ENCODE measurements around the gene CC2D1A. TPM values are rescaled to one million over a fixed set of nuclear protein-coding genes. Genes with fewer than 3 reads are reported as not detected.

Gene CC2D1A
- total and polyA plus RNA-seq, 2 experiments from 2014 or later = 23.1 to 39.7 TPM

- Histone ChIP-seq H3K4me1 (ENCODE audit: insufficient read depth) (peaks cover 10% of the 10 kb centered on the region), H3K36me3 (ENCODE audit: insufficient read depth) (no peaks in the 10 kb centered on the region), H3K27me3 (ENCODE audit: insufficient read depth) (peaks cover 21% of the 10 kb centered on the region), H3K79me2 (replicated peaks; ENCODE audit: insufficient read depth) (no peaks in the 10 kb centered on the region), H3K4me3 (no peak overlapping the region), H3K9me2 (ENCODE audit: insufficient read depth) (no peaks in the 10 kb centered on the region), H3F3A (replicated peaks; ENCODE audit: low read depth) (peaks cover 18% of the 10 kb centered on the region), H2AFZ (no peak overlapping the region), H3K27ac (ENCODE audit: low read depth) (no peak overlapping the region), H4K20me1 (replicated peaks; ENCODE audit: insufficient read depth) (no peaks in the 10 kb centered on the region), H3K4me2 (no peak overlapping the region)
- no peak for DNase-seq (ENCODE audit: low spot score)
- Mint-ChIP-seq H3K9me3 (no peaks in the 10 kb centered on the region; the same call in 2 of the 3 replicates), H3K27ac (no peak overlapping the region), H3K27me3 (ENCODE audit: insufficient read depth, low read depth, poor library complexity) (peaks cover 39% of the 10 kb centered on the region), H3K4me1 (peaks cover 13% of the 10 kb centered on the region), H3K4me3 (no peak overlapping the region), H3K36me3 (ENCODE audit: low read depth) (no peaks in the 10 kb centered on the region; the same call in 2 of the 3 replicates)
- no peak for TF ChIP-seq POLR2AphosphoS5 (IDR thresholded peaks at IDR 0.05; ENCODE audit: low read depth)
- TF ChIP-seq ZNF114 (CRISPR knock-in tag; IDR thresholded peaks at IDR 0.05) = no peak
- peak; percentile 9 to 28; a peak in 2 of 4 replicates for TF ChIP-seq CTCF (conservative IDR thresholded peaks at IDR 0.05; ENCODE audit: low read depth in 2 of 2)
- ATAC-seq = no peak
Observed at GRCh38 chr19:13859361-13859880, 46.6 kb upstream of the CC2D1A start.

GRCh38 chr19:13860679-13861391, 45.2 kb upstream of the CC2D1A start:
- Mint-ChIP-seq H3K36me3 (ENCODE audit: low read depth) (no peaks in the 10 kb centered on the region; the same call in 2 of the 3 replicates), H3K27me3 (ENCODE audit: insufficient read depth, low read depth, poor library complexity) (peaks cover 38% of the 10 kb centered on the region), H3K27ac (no peak overlapping the region), H3K4me1 (peaks cover 15% of the 10 kb centered on the region), H3K4me3 (no peak overlapping the region; the same call in 2 of the 3 replicates), H3K9me3 (no peaks in the 10 kb centered on the region; the same call in 2 of the 3 replicates)
- Histone ChIP-seq H3K4me1 (ENCODE audit: insufficient read depth) (peaks cover 10% of the 10 kb centered on the region), H2AFZ (peak overlapping the region; percentile 49), H3K9me2 (ENCODE audit: insufficient read depth) (no peaks in the 10 kb centered on the region), H3K4me2 (peak overlapping the region; percentile 72), H3K27me3 (ENCODE audit: insufficient read depth) (peaks cover 31% of the 10 kb centered on the region), H3K79me2 (replicated peaks; ENCODE audit: insufficient read depth) (no peaks in the 10 kb centered on the region), H3K36me3 (ENCODE audit: insufficient read depth) (no peaks in the 10 kb centered on the region), H3K27ac (ENCODE audit: low read depth) (no peak overlapping the region), H3F3A (replicated peaks; ENCODE audit: low read depth) (peaks cover 21% of the 10 kb centered on the region), H3K4me3 (no peak overlapping the region), H4K20me1 (replicated peaks; ENCODE audit: insufficient read depth) (no peaks in the 10 kb centered on the region)
- DNase-seq (ENCODE audit: low spot score) (no peak), ATAC-seq (no peak)
- TF ChIP-seq ZNF462 (CRISPR knock-in tag; IDR thresholded peaks at IDR 0.05) (no peak), CTCF (conservative IDR thresholded peaks at IDR 0.05; ENCODE audit: low read depth in 2 of 2) (no peak), CREB1 (CRISPR knock-in tag; IDR thresholded peaks at IDR 0.05; ENCODE audit: low read depth) (no peak), NANOG (IDR thresholded peaks at IDR 0.05; ENCODE audit: borderline replicate concordance) (no peak), ZNF114 (CRISPR knock-in tag; IDR thresholded peaks at IDR 0.05) (no peak), ETS1 (IDR thresholded peaks at IDR 0.05) (no peak), JUNB (IDR thresholded peaks at IDR 0.05; ENCODE audit: unreplicated experiment) (no peak)
